ENCODE results near the gene POLR1B. TPM values are rescaled to one million over a fixed set of nuclear protein-coding genes. Genes with fewer than 3 reads are reported as not detected.

POLR1B gene
- total RNA-seq, 4 donors from 2014 or later = 6.8 to 41.4 (median 17.8) TPM

DNA sequence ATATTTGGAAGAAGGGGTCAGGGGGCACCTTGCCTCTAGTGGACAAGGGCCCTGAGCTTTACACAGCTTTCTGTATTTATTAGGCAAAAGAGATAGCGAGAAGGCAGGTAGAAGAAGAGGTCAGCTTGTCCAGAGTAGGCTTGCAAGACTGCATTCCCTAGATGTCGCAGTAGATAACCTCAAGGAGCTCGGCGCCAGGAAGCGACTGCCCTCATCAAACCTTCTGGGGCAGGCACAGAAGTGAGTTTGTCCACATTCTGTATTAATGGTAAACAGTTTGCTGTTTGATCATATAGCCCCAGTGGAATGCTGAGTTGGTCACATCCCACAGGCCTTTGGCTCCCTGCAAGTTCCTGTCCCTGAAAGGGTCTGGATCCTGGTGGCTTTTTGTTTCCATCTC lies 49.1 kb downstream of the POLR1B start:
- H3K27ac ChIP-seq = no peak overlapping the region
- no peaks in the 10 kb centered on the region for H3K4me1 ChIP-seq
- no peak overlapping the region for H3K4me3 ChIP-seq
- H3K27me3 ChIP-seq = no peaks in the 10 kb centered on the region
- intact Hi-C loops (cut with DNase I; ENCODE audit: low total_unique reads) = no loop called here
- DNase-seq = no peak
- H3K36me3 ChIP-seq = no peaks in the 10 kb centered on the region
- no peaks in the 10 kb centered on the region for H3K9me3 ChIP-seq
- TF ChIP-seq, protein P1, sequence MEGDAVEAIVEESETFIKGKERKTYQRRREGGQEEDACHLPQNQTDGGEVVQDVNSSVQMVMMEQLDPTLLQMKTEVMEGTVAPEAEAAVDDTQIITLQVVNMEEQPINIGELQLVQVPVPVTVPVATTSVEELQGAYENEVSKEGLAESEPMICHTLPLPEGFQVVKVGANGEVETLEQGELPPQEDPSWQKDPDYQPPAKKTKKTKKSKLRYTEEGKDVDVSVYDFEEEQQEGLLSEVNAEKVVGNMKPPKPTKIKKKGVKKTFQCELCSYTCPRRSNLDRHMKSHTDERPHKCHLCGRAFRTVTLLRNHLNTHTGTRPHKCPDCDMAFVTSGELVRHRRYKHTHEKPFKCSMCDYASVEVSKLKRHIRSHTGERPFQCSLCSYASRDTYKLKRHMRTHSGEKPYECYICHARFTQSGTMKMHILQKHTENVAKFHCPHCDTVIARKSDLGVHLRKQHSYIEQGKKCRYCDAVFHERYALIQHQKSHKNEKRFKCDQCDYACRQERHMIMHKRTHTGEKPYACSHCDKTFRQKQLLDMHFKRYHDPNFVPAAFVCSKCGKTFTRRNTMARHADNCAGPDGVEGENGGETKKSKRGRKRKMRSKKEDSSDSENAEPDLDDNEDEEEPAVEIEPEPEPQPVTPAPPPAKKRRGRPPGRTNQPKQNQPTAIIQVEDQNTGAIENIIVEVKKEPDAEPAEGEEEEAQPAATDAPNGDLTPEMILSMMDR (IDR thresholded peaks at IDR 0.05) = no peak
- TF ChIP-seq POLR2A (IDR thresholded peaks at IDR 0.05) = no peak

GRCh38 chr2:112593736-112594135 lies 51.5 kb downstream of the POLR1B start:
- Histone ChIP-seq H3K36me3 (no peaks in the 10 kb centered on the region), H3K27ac (no peak overlapping the region), H3K9me3 (no peaks in the 10 kb centered on the region), H3K4me1 (no peaks in the 10 kb centered on the region), H3K27me3 (no peaks in the 10 kb centered on the region), H3K4me3 (no peak overlapping the region)
- TF ChIP-seq, protein P1 (IDR thresholded peaks at IDR 0.05) = no peak
- no peak for TF ChIP-seq POLR2A (IDR thresholded peaks at IDR 0.05)
- DNase-seq = no peak
- intact Hi-C loops (cut with DNase I; ENCODE audit: low total_unique reads) = no loop called here

GRCh38 chr2:112597537-112598322 lies 55.5 kb downstream of the POLR1B start:
- no peaks in the 10 kb centered on the region for H3K27me3 ChIP-seq
- intact Hi-C loops (cut with DNase I; ENCODE audit: low total_unique reads) = no loop called here
- no peaks in the 10 kb centered on the region for H3K9me3 ChIP-seq
- no peaks in the 10 kb centered on the region for H3K4me1 ChIP-seq
- no peak for DNase-seq
- H3K4me3 ChIP-seq = no peak overlapping the region
- H3K36me3 ChIP-seq = no peaks in the 10 kb centered on the region
- no peak overlapping the region for H3K27ac ChIP-seq
- no peak for TF ChIP-seq POLR2A (IDR thresholded peaks at IDR 0.05)
- TF ChIP-seq, protein P1 (IDR thresholded peaks at IDR 0.05) = no peak

DNA sequence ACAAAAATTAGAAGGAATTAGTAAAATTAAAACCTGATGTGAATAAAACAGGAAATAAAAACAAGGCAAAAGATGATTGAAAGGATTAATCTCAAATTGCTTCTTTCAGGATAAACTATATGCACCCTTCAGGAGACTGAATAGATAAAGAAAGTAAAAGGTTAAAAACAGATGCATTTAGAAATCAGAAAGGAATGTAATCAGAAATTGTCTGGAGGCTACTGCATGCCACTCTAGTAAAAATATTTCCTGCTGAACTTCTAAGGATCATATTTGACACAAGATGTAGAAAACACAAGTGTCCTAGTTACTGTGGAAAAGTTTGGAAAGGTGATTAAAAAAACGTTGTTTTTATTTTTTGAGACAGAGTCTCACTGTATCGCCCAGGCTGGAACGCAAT lies 58.4 kb downstream of the POLR1B start:
- TF ChIP-seq, protein P1 (IDR thresholded peaks at IDR 0.05) = no peak
- H3K4me3 ChIP-seq = no peak overlapping the region
- no peaks in the 10 kb centered on the region for H3K27me3 ChIP-seq
- no peaks in the 10 kb centered on the region for H3K36me3 ChIP-seq
- no peaks in the 10 kb centered on the region for H3K9me3 ChIP-seq
- DNase-seq = no peak
- H3K4me1 ChIP-seq = no peaks in the 10 kb centered on the region
- intact Hi-C loops (cut with DNase I; ENCODE audit: low total_unique reads) = loop anchor here (10.0 kb wide), 1 partner anchor 124 kb away; the partner anchor contains the start of gene NT5DC4
- H3K27ac ChIP-seq = no peak overlapping the region

DNA sequence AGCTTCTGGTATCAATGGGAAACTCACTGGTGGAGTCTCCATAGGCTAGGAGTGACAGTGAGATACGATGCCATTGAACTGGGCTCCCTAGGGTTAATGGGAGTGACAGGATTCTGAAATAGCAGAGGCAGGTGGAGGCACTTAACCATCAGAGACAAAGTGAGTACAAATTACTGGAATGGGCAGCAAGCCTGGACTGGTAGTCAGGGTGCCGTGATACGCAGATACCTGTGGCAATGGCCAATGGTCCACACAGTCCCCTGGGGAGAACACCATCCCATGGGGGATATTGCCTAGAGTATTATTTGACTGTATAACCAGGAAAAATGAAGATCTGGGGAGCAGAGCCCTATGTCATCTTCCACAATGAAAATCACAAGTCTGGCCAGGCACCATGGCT lies 59.5 kb downstream of the POLR1B start:
- DNase-seq = no peak
- Histone ChIP-seq H3K9me3 (no peaks in the 10 kb centered on the region), H3K27me3 (no peaks in the 10 kb centered on the region), H3K27ac (no peak overlapping the region), H3K4me3 (no peak overlapping the region), H3K36me3 (no peaks in the 10 kb centered on the region), H3K4me1 (no peaks in the 10 kb centered on the region)
- TF ChIP-seq, protein P1 (IDR thresholded peaks at IDR 0.05) = no peak
- TF ChIP-seq POLR2A (IDR thresholded peaks at IDR 0.05) = no peak
- intact Hi-C loops (cut with DNase I; ENCODE audit: low total_unique reads) = loop anchor here (10.0 kb wide), 1 partner anchor 123 kb away; the partner anchor contains the start of gene NT5DC4
